HG03064 (cell line): Measurements from ENCODE around the gene TGM1.
"Not testable (repeated sequence)": the region's sequence is repeated elsewhere in the genome, so short reads cannot be mapped to it uniquely, and the experiment has no call there.

Experiments
- ATAC-seq: cut with Tn5 transposase; IDR thresholded peaks from one replicate; pipeline ENCODE4 v1.9.1; 2021; ENCODE audit warnings: low read depth; ENCODE audit not compliant: unreplicated experiment

TGM1 gene

GRCh38 chr14:24212924-24213865, 49.8 kb downstream of the TGM1 start, which contains the start of gene CHMP4A:
TSS of gene CHMP4A (minus strand) at chr14:24213488. CDS start at chr14:24213439, 49 bp downstream.
- ATAC-seq = peak; percentile 70

- no peak for ATAC-seq
Observed at GRCh38 chr14:24211311-24211710, 51.7 kb downstream of the TGM1 start.

- ATAC-seq = no peak
Observed at GRCh38 chr14:24207625-24208024, 55.4 kb downstream of the TGM1 start.

GRCh38 chr14:24207104-24207551, 55.8 kb downstream of the TGM1 start:
- no peak for ATAC-seq

GRCh38 chr14:24206260-24207103, 56.5 kb downstream of the TGM1 start:
- ATAC-seq = no peak

GRCh38 chr14:24204163-24205146, 58.5 kb downstream of the TGM1 start:
- no peak for ATAC-seq

- ATAC-seq = not testable (repeated sequence)
Observed at GRCh38 chr14:24203249-24203886, 59.6 kb downstream of the TGM1 start.

GRCh38 chr14:24202538-24202937, 60.4 kb downstream of the TGM1 start:
- ATAC-seq = not testable (repeated sequence)
